HCT116 (cell line): ENCODE data around the gene APBA1. TPM values are rescaled to one million over a fixed set of nuclear protein-coding genes. Genes with fewer than 3 reads are reported as not detected.

ENCODE experiments used
- ATAC-seq: fragments of 200-7000 bp; cut with Tn5 transposase; 2 replicates; pipeline ENCODE4 v1.9.1; 2020; ENCODE audit warnings: mild to moderate bottlenecking, moderate library complexity
- BruUV-seq: library from RNA; stranded (reverse); fragments of 400-500 nt; replicated peaks from 2 replicates; lab custom pipeline; 2021; lab: Mats Ljungman, UMichigan
- CTCF ChIA-PET: fragments of 300-600 bp; sonication (Branson Sonifier 250); formaldehyde crosslinking; loops from one replicate; lab custom pipeline; 2021; ENCODE audit warnings: antibody characterized with exemption; lab: Charles Lee
- POLR2A ChIA-PET: fragments of 300-600, 350-600 bp; sonication (Branson Sonifier 250); formaldehyde crosslinking; loops from one replicate; lab custom pipeline; 2021; ENCODE audit warnings: antibody characterized with exemption; lab: Charles Lee
- RAD21 ChIA-PET, 2 experiments: fragments of 300-600 bp; sonication (Branson Sonifier 250); formaldehyde crosslinking; loops; one replicate each; lab custom pipeline; 2023; ENCODE audit warnings: low total read pairs in 2 of 2; ENCODE audit not compliant: uncharacterized antibody in 2 of 2, unreplicated experiment in 2 of 2, low non-redundant PET in 1 of 2; lab: Charles Lee
- DNase-seq: peaks from one replicate; pipeline ENCODE4 v3.0.0-alpha.2; 2010; ENCODE audit warnings: low read depth, low spot score
- H2AFZ ChIP-seq: fragments of 200-600 bp; shearing (Covaris generic), sonication (generic); 2 replicates; pipeline ENCODE4 v1.6.1; 2017; ENCODE audit warnings: low read depth, mixed run types, mixed read lengths, antibody characterized with exemption, low read length; ENCODE audit not compliant: poor library complexity, severe bottlenecking
- H3K27ac ChIP-seq: 2 replicates; pipeline ENCODE4 v1.5.1; 2012; ENCODE audit warnings: low read depth, low read length
- H3K27me3 ChIP-seq: fragments of 200-600 bp; sonication (generic); 2 replicates; pipeline ENCODE4 v1.6.1; 2016; ENCODE audit warnings: mixed run types, low read length, mixed read lengths; ENCODE audit not compliant: insufficient read depth
- H3K36me3 ChIP-seq, 2 experiments: fragments of 200-500 bp in 1 of 2; fragments of 200-600 bp in 1 of 2; sonication (Bioruptor generic) in 1 of 2; sonication (generic) in 1 of 2; 2 replicates each; pipeline versions ENCODE4 v1.5.1 to v1.6.1; 2014 to 2016; ENCODE audit warnings: low read length in 2 of 2, inconsistent platforms in 1 of 2, mixed read lengths in 1 of 2, mixed run types in 1 of 2; ENCODE audit not compliant: insufficient read depth in 2 of 2, control insufficient read depth in 1 of 2
- H3K4me1 ChIP-seq, 2 experiments: fragments of 200-600 bp in 1 of 2; sonication (generic) in 1 of 2; 2 replicates each; pipeline versions ENCODE4 v1.5.1 to v1.6.1; 2012 to 2017; ENCODE audit warnings: low read length in 2 of 2, inconsistent platforms in 1 of 2, mild to moderate bottlenecking in 1 of 2, mixed read lengths in 1 of 2, mixed run types in 1 of 2, moderate library complexity in 1 of 2; ENCODE audit not compliant: insufficient read depth in 2 of 2, control insufficient read depth in 1 of 2
- H3K4me2 ChIP-seq: fragments of 200-600 bp; sonication (generic); 2 replicates; pipeline ENCODE4 v1.6.1; 2017; ENCODE audit warnings: mixed run types, low read length, mixed read lengths
- H3K4me3 ChIP-seq, 2 experiments: fragments of 200-600 bp in 1 of 2; sonication (generic) in 1 of 2; replicated peaks in 1 of 2; 2 replicates each; pipeline ENCODE4 v1.5.1; 2011 to 2016; ENCODE audit warnings: low read length in 2 of 2, control low read depth in 1 of 2, low read depth in 1 of 2, mild to moderate bottlenecking in 1 of 2, mixed read lengths in 1 of 2, mixed run types in 1 of 2
- H3K79me2 ChIP-seq: fragments of 200-600 bp; sonication (generic); 2 replicates; pipeline ENCODE4 v1.6.1; 2017; ENCODE audit warnings: mild to moderate bottlenecking, mixed run types, low read length, moderate library complexity, mixed read lengths; ENCODE audit not compliant: insufficient read depth
- H3K9ac ChIP-seq: fragments of 200-600 bp; sonication (generic); 2 replicates; pipeline ENCODE4 v1.6.1; 2016; ENCODE audit warnings: low read length, mixed read lengths
- H3K9me2 ChIP-seq: fragments of 200-600 bp; sonication (generic), shearing (Covaris generic); 2 replicates; pipeline ENCODE4 v1.6.1; 2017; ENCODE audit warnings: mixed run types, mild to moderate bottlenecking, moderate library complexity; ENCODE audit not compliant: insufficient read depth
- H3K9me3 ChIP-seq, 2 experiments: fragments of 200-500 bp in 1 of 2; fragments of 200-600 bp in 1 of 2; sonication (Bioruptor generic) in 1 of 2; sonication (generic) in 1 of 2; 2 replicates each; pipeline ENCODE4 v1.6.1; 2014 to 2017; ENCODE audit warnings: low read length in 2 of 2, mixed read lengths in 2 of 2, inconsistent platforms in 1 of 2, low read depth in 1 of 2, mild to moderate bottlenecking in 1 of 2, mixed run types in 1 of 2, moderate library complexity in 1 of 2; ENCODE audit not compliant: control insufficient read depth in 1 of 2, insufficient read depth in 1 of 2
- H4K20me1 ChIP-seq: fragments of 200-600 bp; sonication (generic), shearing (Covaris generic); 2 replicates; pipeline ENCODE4 v1.6.1; 2017; ENCODE audit warnings: mixed run types, mild to moderate bottlenecking, moderate library complexity; ENCODE audit not compliant: insufficient read depth
- ELF1 ChIP-seq: IDR thresholded peaks from 2 replicates; pipeline ENCODE4 v1.6.1; 2012; ENCODE audit warnings: low read depth, borderline replicate concordance
- RAD21 ChIP-seq: IDR thresholded peaks from 2 replicates; pipeline ENCODE4 v1.6.1; 2012; ENCODE audit warnings: low read depth, mild to moderate bottlenecking
- TCF7L2 ChIP-seq: IDR thresholded peaks from 2 replicates; pipeline ENCODE4 v1.7.0; 2011; ENCODE audit warnings: borderline replicate concordance, inconsistent platforms; ENCODE audit not compliant: insufficient read depth, insufficient read length; ENCODE audit errors: extremely low read depth
- YY1 ChIP-seq: IDR thresholded peaks from 2 replicates; pipeline ENCODE4 v1.6.1; 2011; ENCODE audit warnings: low read length, low read depth, moderate library complexity, mild to moderate bottlenecking; ENCODE audit not compliant: insufficient replicate concordance; ENCODE audit errors: extremely low read depth
- intact Hi-C: fragments of 100-400 bp; cut with micrococcal nuclease; formaldehyde crosslinking; loops from 2 replicates; pipeline ENCODE4 v1.10.0; 2022
- total RNA-seq: library from RNA; stranded (reverse); gene quantifications from one replicate; pipeline ENCODE4 v1.2.1, GENCODE V29; 2021; ENCODE audit not compliant: unreplicated experiment
- TF ChIP-seq, protein P1 (sequence below), 3 experiments: fragments of 200-600 bp in 1 of 3; sonication (generic) in 1 of 3; IDR thresholded peaks in 2 of 3; conservative IDR thresholded peaks in 1 of 3; 2 replicates each; pipeline ENCODE4 v1.5.1; 2012 to 2017; ENCODE audit warnings: low read depth in 2 of 3, low read length in 2 of 3, antibody characterized with exemption in 1 of 3, borderline replicate concordance in 1 of 3, control low read depth in 1 of 3, mild to moderate bottlenecking in 1 of 3, mixed read lengths in 1 of 3, mixed run types in 1 of 3, moderate library complexity in 1 of 3; ENCODE audit not compliant: insufficient read depth in 1 of 3

The APBA1 gene
- total RNA-seq, 1 experiment from 2014 or later, result 0.20 TPM

DNA sequence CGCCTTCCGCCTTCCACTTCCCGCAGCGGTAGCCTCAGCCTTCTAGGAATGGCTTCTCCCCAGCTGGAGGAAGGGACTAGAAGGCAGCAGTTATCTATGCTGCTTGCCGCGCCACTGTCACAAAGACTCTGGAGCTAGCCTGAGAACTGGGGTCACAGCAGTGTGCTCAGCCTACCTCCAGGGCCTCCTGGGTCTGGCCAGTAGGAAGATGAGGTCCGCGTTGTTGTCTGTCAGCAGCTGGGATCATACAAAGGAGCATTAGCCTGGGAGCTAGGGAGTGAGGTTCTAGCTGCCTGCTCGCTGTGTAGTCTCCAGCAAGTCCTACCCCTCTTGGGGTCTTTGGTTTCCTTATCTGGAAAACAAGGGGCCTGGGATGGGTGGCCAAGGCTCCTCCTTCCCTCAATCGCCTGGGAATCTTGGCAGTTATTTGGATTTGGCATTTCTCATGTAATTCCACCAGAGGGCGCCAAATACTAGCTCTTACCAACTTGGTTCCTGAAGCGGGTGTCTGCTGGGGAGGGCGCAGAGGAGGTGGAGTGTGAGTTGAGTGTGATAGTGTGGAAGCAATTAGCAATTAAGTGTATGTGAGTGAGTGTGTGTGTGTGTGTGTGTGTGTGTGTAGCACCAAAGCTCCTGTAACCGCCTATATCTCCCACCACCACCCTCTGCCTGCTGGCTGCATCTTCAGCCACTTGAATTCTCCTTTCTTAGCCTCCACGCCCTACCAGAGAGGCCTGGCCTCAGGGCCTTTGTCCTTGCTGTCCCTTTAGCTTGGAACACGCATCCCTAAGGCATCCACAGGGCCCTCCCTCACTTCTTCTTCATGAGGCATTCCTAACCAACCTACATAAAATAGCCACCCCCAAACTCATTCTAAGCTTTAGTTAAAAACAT lies 250.0 kb downstream of the APBA1 start:
- Histone ChIP-seq H3K4me1 (no peaks in the 10 kb centered on the region), H3K27me3 (no peaks in the 10 kb centered on the region), H3K9ac (no peak overlapping the region)
- intact Hi-C loops, result loop anchor here (2.0 to 10.0 kb wide), 8 partner anchors 127 to 1179 kb away; partner anchors contain the start of gene APBA1
- peak; percentile 95 for TF ChIP-seq RAD21
- no peak for TF ChIP-seq YY1
- TF ChIP-seq, protein P1, sequence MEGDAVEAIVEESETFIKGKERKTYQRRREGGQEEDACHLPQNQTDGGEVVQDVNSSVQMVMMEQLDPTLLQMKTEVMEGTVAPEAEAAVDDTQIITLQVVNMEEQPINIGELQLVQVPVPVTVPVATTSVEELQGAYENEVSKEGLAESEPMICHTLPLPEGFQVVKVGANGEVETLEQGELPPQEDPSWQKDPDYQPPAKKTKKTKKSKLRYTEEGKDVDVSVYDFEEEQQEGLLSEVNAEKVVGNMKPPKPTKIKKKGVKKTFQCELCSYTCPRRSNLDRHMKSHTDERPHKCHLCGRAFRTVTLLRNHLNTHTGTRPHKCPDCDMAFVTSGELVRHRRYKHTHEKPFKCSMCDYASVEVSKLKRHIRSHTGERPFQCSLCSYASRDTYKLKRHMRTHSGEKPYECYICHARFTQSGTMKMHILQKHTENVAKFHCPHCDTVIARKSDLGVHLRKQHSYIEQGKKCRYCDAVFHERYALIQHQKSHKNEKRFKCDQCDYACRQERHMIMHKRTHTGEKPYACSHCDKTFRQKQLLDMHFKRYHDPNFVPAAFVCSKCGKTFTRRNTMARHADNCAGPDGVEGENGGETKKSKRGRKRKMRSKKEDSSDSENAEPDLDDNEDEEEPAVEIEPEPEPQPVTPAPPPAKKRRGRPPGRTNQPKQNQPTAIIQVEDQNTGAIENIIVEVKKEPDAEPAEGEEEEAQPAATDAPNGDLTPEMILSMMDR (IDR thresholded peaks at IDR 0.05 in 2 of 3, conservative IDR thresholded peaks at IDR 0.05 in 1 of 3; ENCODE audit: borderline replicate concordance in 1 of 3, insufficient read depth in 1 of 3, low read depth in 2 of 3, low read length in 2 of 3), result peak; percentile 68 to 87 (median 82)
- no peak for TF ChIP-seq TCF7L2
- no peak for TF ChIP-seq ELF1
- TF ChIP-seq, all 23 proteins: peak for 2
- no TSS peak for BruUV-seq
- no peaks in the 10 kb centered on the region for H4K20me1 ChIP-seq
- DNase-seq (peak; percentile 47), ATAC-seq (peak; percentile 91)
- POLR2A ChIA-PET, result interaction anchor here (0.6 to 1.1 kb wide), 2 partner anchors 123 to 996 kb away, joined by 3 read pairs; no protein-coding TSS in a partner anchor
- H3K79me2 ChIP-seq, result no peaks in the 10 kb centered on the region
- no peaks in the 10 kb centered on the region for H3K9me2 ChIP-seq
- no peak overlapping the region for H3K4me3 ChIP-seq
- H3K36me3 ChIP-seq, result no peaks in the 10 kb centered on the region
- H3K9me3 ChIP-seq, result no peaks in the 10 kb centered on the region
- peak overlapping the region; percentile 32 for H2AFZ ChIP-seq
- RAD21 ChIA-PET, result interaction anchor here (0.6 to 1.3 kb wide), 5 partner anchors 198 to 689 kb away, joined by 3 to 6 read pairs (median 3); no protein-coding TSS in a partner anchor
- H3K27ac ChIP-seq, result no peak overlapping the region
- CTCF ChIA-PET, result interaction anchor here (1.0 to 4.2 kb wide), 9 partner anchors 9 to 1180 kb away, joined by 4 to 35 read pairs (median 6); partner anchors contain the start of gene APBA1
- no peak overlapping the region; the same call in 1 of the 2 replicates for H3K4me2 ChIP-seq
